Esophagus squamous epithelium (tissue), 4 donors: ENCODE data around the gene MAD1L1.

Experiments used
- CTCF ChIP-seq, 6 experiments: fragments of 450-650 bp in 4 of 6; fragments of 200-600 bp in 2 of 6; sonication (generic) in 2 of 6; IDR thresholded peaks; one replicate each; pipeline ENCODE4 v1.5.1; 2016 to 2019; ENCODE audit warnings: antibody characterized with exemption in 6 of 6, mild to moderate bottlenecking in 4 of 6, moderate library complexity in 4 of 6
- POLR2A ChIP-seq, 4 donors: fragments of 450-650 bp; IDR thresholded peaks; one replicate each; pipeline ENCODE4 v1.6.1; 2017; ENCODE audit warnings: antibody characterized with exemption in 4 of 4, mild to moderate bottlenecking in 4 of 4, moderate library complexity in 3 of 4

GRCh38 chr7:2076649-2077064 lies 156.1 kb downstream of the MAD1L1 start:
- no peak for TF ChIP-seq CTCF (IDR thresholded peaks at IDR 0.05)
- TF ChIP-seq POLR2A (IDR thresholded peaks at IDR 0.05) = no peak
